HG02973 (cell line): ENCODE measurements around the gene PAN2.
"Not testable (repeated sequence)": the region's sequence is repeated elsewhere in the genome, so short reads cannot be mapped to it uniquely, and the experiment has no call there.

Source experiments
- ATAC-seq: cut with Tn5 transposase; IDR thresholded peaks from one replicate; pipeline ENCODE4 v1.9.1; 2021; ENCODE audit warnings: moderate library complexity; ENCODE audit not compliant: unreplicated experiment

PAN2 gene

DNA sequence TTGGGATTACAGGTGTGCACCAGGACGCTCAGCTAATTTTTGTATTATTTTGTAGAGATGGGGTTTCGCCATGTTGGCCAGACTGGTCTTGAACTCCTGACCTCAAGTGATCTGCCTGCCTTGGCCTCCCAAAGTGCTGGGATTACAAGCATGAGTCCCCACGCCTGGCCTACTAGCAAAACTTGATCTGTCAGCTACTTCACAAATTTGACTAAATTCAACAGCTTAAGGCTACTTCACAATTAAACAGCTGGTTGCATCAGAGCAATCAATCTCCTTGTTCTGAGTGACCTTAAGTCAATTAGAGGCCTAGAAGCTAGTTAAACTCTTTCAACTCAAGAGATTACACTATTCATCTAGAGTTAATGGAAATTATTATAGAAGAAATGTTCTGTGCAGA lies 54.9 kb downstream of the PAN2 start:
- ATAC-seq, result no peak

DNA sequence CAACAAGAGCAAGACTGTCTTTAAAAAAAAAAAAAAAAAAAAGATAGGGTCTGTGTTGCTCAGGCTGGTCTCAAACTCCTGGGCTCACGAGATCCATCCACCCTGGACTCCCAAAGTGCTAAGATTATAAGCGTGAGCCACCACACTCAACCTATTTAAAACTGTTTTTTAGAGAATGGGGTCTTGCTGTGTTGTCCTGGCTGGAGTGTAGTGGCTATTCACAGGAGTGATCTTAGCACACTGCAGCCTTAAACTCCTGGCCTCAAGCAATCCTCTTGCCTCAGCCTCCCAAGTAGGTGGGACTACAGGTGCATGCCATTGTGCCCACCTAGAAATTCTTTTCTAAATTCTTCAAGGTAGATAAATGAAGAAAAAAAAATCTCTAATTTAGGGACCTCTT lies 59.5 kb downstream of the PAN2 start:
- ATAC-seq, result no peak

DNA sequence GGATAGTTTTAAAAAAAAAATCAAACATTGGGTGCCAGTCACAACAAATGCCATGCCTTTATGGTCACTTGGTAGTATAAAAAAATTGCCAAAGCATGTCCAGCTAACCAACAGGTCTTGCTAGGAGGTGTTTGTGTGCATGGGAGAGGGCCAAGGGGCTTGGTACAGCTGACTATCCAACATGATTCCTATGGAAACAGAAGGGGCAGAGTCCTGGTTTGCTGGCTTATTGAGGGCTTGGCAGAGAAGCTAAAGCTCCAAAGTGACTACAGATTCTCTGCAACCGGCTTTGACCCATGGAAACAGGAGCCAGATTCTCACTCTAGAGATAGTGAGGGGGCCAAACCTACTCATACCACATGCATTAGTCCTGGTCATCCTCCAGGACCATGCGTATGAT lies 61.3 kb downstream of the PAN2 start:
- ATAC-seq, result not testable (repeated sequence)

DNA sequence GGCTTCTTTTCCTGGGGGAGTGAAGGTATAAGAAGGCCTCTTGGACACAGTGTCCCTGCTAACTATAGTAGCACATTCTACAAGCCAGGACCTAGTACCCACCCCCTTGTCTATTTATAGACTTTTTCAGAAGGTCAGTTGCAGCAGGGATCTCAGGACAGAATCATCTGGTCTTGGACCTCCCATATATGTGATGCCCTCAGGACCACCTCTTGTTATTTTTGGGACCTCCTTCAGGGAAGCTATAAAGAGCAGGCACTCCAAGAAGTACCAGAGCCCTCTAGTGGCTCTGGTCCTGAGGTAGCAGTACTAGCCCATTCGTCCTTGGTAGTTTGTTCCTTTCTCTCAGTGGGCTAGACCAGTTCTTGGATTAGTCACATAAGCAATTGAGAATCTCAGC lies 62.8 kb downstream of the PAN2 start:
- ATAC-seq, result no peak

DNA sequence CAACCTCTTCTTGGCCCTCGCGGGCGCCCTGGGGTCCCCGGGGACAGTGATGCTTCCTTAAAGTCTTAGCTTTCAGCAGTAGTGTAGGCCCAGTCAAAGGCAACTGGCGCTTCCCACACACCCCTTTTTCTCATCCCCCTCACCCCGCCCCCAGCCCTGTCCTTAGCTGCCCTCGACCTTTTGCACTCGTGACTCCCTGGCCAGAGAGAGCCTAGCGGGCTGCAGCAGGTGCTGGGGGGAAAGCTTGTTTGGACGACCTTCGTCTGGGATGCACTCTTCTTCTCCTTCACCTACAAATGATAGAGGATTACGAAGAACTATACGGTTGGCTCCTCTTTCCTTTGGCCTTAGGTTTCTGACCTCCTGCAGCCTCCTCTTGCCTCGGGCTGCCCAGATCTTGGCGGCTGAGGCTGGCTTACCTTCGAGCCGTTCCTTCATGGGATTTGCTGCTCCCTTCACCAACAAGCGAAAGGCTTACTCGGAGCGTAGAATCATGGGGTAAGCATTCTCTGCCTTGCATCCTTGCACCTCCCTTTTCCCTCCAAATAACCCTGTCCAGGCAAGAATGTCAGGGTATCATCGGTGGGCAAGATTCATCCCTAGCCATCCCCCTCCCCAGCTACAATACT lies 66.2 kb downstream of the PAN2 start:
- no peak for ATAC-seq

DNA sequence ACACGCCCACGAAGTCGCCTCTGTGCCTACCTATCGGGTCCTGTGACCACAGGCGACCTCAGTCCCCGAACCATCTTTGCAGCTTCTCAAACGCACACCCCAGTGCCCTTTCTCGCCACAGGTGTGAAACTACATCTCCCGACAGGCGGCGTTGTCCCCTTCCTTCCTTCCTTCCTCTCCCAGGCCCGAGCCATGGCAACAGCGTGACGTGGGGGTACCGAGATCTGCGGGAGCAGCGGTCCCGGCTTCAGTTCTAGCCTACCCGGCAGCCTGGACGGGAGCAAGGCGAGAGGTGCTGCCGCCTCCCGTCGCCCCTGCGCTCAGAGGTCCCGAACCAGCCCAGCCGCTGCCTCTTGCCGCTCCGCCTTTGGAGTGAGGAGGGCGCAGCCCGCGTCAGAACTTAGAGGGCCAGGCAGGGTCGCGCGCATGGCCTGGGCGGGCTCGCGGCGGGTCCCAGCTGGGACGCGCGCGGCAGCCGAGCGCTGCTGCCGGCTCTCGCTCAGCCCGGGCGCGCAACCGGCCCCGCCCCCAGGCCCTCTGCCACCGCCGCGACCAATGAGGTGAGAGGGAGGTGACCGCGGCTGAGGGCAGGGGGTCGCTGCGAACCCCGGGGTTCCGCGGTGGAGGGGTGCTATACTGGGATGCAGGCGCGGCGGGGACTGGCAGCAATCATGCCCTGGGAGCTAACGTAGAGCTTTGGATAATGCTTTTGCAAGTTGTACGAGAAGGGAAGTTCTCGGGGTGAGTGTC lies 66.9 kb downstream of the PAN2 start, which contains the start of gene COQ10A:
Gene COQ10A, plus strand, starts transcription at position 250 of the 750 bp plus-strand sequence. Its CDS starts 177 bp downstream, at position 427.
- ATAC-seq, result peak; percentile 82
